HG02759 (cell line): ENCODE measurements around the gene STK39.

Experiments
- ATAC-seq: cut with Tn5 transposase; IDR thresholded peaks from one replicate; pipeline ENCODE4 v1.9.1; 2021; ENCODE audit warnings: mild to moderate bottlenecking, moderate library complexity; ENCODE audit not compliant: unreplicated experiment

The STK39 gene

GRCh38 chr2:168244318-168244717 is 3.1 kb downstream of the STK39 start:
- ATAC-seq = no peak

DNA sequence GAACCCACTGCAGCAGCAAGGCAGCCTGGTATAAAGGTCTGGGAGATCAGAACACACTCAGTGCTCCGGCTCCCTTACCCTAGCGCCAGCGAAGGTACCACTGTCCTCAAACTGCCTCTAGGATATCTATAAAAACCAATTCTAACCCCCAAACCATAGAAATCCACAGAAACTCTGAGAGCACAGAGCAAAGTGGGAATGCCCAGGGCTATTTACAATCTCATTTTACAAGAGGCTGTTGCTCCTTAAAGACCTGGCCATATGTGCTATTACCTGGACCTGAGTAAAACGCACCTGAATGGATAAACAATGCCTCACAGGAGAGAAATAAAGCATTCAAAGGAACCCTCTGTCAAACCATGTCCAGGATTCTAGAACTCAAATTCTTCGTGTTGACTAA is 4.3 kb downstream of the STK39 start:
- no peak for ATAC-seq

DNA sequence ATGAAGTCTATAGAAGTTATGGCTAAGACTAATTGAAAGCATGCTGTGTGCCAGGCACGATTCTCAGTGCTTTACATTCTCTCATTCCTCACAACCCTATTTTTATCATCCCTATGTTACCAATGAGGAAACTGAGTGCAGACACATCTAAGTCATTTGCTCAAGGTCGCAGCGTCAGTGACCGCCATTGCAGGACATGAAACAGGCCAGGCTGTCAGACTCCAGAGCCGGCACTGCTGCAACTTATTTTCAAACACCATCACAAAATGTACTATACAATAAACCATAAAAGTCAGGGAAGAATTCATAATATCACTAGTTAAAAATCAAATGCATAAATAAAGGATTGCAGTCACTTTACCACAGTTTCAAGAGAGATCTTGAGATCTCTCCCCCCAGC is 5.6 kb downstream of the STK39 start:
- ATAC-seq = no peak

DNA sequence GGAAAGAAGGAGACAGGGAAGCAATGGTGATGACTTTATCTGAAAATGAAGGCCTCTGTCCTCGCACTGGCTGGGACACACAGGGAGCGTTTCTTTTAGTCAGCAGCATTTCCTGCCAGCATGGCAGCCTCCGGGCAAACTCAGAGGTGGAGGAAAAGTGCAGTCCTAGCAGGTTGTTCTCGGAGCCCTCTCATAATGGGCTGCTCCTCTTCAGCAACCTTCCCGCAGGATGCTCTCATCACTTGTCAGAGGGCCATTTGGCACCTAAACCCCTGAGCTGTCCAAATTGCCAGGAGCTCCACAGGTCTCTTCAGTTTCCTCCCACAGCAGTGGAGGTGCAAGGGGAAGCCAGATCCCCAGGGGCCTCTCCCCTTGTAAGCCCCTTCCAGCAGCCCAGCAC is 6.2 kb downstream of the STK39 start:
- no peak for ATAC-seq

- ATAC-seq = no peak
Measured at GRCh38 chr2:168239281-168239680, 8.1 kb downstream of the STK39 start.

- ATAC-seq = no peak
Measured at GRCh38 chr2:168237741-168238140, 9.7 kb downstream of the STK39 start.

DNA sequence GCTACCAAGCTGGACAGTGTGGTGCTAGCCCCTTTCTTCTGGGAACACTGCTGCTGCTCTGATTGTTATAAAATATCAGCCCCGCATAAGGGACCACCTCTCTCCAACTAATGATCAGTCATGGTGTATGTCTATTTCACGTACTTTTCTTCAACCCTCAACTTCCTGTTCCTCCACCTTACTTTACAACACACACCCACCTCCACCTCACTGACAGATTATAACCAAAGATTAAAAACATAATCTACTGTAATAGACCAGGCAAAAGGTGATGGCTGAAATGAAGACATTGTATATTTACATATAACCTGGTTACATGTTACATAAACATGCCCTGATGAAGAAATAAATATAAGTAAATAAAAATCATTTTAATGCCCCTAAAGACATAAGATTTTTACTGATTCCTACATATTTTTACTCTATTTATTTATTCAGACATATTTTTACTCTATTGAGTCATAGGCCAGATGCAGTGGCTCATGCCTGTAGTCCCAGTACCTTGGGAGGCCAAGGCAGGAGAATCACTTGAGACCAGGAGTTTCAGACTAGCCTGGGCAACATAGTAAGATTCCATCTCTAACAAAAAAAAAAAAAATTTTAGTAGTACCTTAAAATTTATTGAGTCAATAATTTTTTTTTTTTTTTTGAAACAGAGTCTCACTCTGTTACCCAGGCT is 12.8 kb downstream of the STK39 start:
- no peak for ATAC-seq

DNA sequence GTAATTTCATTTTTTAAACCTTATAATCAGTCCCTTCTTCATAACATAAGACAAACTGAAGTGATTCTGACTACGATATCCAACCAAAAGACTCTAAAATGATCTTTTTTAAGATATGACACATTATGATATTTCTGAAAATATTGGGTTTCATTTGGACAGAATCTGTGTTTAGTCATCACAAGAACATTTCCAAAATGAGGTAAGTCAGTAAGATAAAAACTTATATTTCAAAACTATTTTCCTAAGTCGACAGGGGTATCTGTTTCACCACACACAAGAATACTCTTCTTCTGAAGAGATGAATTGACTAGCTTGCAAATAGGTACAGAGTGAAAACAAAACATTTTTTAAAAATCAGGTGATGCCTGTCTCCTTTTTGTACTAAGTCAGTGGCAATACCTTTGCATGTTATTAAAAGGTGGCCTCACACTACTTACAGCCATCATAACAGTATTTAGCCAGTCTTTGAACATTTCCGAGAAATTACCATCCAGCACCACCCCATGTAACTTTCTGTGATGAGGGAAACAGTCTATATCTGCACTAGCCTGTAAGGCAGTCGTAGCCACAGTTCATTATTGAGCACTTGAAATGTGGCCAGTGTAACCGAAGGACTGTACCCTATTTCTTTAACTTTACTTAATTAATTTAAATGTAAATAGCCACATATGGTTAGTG is 13.5 kb downstream of the STK39 start:
- no peak for ATAC-seq

- no peak for ATAC-seq
Measured at GRCh38 chr2:168233166-168233565, 14.2 kb downstream of the STK39 start.

DNA sequence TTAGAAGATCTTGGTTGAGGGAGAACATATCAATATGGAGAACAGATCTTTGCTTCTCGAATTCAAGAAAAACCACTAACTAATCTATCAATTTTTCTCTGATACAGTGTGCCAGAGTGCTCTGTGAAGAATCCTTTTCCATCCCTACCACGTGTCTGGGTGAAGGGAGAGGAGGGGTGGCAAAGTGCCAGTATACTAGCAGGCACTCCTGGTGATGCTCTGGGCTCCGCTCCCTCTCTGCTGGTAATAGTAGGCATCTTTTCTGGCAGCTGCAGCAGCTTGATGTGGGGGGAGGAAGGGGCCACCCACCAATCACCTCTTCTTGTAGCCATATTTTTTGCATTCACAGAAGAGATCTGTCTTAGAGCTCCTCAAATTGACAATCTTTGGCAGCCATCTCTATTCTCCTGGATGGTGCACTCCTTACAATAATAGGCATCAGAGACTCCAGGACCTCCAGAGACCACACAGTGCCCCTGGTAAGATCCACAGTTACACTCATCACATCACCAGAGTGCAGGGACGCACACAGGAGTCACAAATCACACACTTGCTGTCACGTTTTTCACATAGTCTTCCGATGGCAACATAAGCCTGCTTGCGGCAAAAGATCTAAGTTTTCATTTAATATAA is 15.7 kb downstream of the STK39 start:
- ATAC-seq = no peak

DNA sequence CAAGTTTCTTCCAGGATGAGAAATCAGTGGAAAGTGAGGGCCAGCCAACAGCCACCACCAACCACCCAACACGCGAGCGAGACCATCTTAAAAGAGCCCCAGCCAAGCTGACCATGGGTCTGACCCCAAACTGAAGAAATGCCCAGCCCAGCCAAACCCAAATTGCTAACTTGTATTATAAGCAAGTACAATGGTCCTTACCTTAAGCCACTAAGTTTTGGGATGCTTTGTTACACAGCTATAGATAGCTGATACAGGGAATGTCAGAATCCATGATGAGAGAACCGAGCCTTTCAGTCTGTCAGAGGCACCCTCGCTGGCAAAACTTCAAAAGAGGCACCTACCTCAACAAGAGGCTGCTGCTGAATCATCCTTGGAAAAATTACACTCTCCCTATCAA is 17.0 kb downstream of the STK39 start:
- no peak for ATAC-seq

DNA sequence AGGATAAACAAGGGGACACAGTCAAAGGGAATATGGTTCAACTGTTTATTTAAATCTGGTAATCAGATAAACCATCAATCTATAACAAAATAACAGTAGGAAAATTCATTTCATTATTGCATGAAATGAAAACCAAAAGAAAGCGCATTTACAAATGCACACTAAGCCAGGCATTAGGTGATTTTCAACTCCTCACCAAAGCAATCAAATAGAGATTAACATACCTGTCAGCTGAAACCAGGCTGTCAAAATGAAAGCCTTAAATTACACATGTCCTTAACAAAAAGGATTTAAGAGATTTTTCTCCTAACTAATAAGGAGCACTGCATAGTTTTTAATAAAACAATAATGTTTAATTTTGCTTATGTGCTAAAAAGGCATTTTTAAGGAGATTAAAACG is 23.0 kb downstream of the STK39 start:
- ATAC-seq = no peak

DNA sequence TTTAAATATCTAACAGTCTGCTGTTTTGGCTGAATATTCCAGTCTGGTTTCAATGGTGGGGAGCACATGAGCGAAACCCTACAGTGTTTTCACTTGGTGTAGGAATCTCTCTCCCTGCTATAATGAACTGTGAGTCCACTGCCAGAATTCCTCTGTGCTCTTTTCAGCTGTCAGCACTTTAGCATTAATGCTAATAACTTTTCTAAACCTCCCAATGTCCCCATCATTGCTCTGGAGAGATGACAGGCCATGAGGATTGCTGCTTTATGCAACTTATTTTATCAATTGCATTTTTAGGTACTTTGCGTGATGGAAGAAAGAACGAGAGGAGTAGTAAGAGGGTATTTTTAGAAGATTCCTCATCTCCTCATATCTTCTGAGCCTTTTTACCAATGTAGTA is 25.3 kb downstream of the STK39 start:
- ATAC-seq = no peak

DNA sequence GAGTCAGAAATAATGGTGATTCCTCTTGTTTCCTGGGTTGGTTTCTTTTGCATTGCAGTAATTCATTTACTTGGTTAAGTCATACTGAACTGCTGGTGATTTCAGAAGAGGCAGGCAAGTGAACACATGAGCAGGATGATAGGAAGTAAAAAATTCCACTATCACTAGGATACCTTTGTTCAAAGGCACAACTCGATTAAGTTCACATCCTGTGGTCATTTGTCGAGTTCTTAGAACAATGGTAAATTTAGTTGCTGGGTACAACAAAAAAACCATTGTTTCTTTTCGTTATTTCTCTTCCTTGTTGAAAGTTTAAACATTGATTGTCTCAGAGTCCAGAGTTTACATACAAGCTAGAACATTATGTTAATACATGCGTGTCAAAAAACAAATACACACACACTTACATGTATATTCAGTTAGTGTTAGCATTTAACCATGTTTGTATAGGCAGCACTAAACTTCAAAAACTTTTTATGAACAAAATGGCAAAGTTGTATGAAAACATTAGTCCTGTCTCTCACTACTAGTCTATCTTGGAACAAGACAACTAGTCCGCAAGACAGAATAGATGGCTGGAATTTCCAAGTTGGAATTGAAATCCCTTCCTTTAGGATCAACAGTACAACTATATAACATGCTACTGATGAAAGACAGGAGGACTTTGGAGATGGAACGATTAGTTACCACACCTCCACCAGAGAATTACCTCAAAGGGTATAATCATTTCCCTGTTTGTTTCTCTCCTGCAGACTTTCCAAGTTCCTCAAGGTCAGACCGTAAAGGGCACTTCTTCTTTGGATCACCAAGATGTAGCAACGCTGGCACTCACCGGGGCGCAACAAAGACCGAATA is 26.2 kb downstream of the STK39 start:
- no peak for ATAC-seq

GRCh38 chr2:168217920-168218319 is 29.5 kb downstream of the STK39 start:
- ATAC-seq = no peak

GRCh38 chr2:168216351-168217005 is 30.9 kb downstream of the STK39 start:
- no peak for ATAC-seq

DNA sequence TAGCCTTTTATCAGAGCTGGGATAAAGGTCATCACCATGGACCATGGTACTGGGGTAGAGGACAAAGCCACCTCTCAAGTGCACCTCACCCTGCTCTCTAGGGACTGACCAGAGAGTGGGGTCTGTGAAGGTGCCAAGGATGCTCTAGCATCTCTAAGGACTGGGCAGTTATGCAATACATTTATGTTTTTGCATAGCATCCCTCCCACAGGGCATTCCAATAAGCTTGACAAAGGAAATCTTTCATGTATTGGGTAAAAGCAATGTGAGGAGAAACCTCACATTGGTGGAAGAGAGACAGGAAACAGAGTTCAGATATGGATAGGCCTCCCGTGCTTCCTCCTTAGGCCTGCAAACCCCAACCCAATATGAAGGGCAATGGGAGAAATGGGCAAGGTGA is 31.6 kb downstream of the STK39 start:
- no peak for ATAC-seq

GRCh38 chr2:168212866-168213265 is 34.5 kb downstream of the STK39 start:
- ATAC-seq = no peak

DNA sequence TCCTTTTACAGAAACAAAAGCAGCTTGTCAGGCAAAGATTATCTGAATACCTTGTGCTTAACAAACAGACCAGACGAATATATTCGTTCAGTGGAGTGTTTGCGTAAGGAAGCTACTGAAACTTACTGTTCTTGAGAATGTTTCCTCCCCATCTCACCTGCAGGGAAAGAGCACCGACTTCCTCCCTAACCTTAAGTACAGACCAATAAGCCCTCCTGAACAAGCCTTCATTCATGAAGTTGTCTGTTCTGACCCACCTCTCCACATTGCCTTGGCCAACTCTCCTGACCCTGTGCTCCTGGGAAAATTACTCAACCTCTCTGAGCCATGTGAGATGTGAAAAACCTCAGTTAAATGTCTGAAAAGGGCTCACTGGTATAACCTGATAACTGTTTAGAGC is 35.2 kb downstream of the STK39 start:
- ATAC-seq = no peak

- peak; percentile 72 for ATAC-seq
Measured at GRCh38 chr2:168211664-168212163, 35.7 kb downstream of the STK39 start.
